Fibroblast of peridontal ligament (primary cell): ENCODE measurements around the gene CALCOCO1.
"Not testable (repeated sequence)": the region's sequence is repeated elsewhere in the genome, so short reads cannot be mapped to it uniquely, and the experiment has no call there.

Source experiments
- DNase-seq: peaks from one replicate; pipeline ENCODE4 v3.0.0-alpha.2; 2010; ENCODE audit errors: extremely low read depth

The CALCOCO1 gene

GRCh38 chr12:53727310-53728041 lies at the start of gene CALCOCO1:
TSS of gene CALCOCO1 (minus strand) at chr12:53727452. CDS start at chr12:53725242, 2,210 bp downstream.
- peak; percentile 96 for DNase-seq

- DNase-seq: no peak
Observed at GRCh38 chr12:53776872-53777271, 49.6 kb upstream of the CALCOCO1 start.

- no peak for DNase-seq
Observed at GRCh38 chr12:53775478-53776145, 48.4 kb upstream of the CALCOCO1 start.

GRCh38 chr12:53770281-53770680 lies 43.0 kb upstream of the CALCOCO1 start:
- DNase-seq: peak; percentile 85

- DNase-seq: no peak
Observed at GRCh38 chr12:53768976-53769375, 41.7 kb upstream of the CALCOCO1 start.

- DNase-seq: no peak
Observed at GRCh38 chr12:53766881-53767280, 39.6 kb upstream of the CALCOCO1 start.

GRCh38 chr12:53765891-53766290 lies 38.6 kb upstream of the CALCOCO1 start:
- DNase-seq: peak; percentile 31

GRCh38 chr12:53764615-53765014 lies 37.4 kb upstream of the CALCOCO1 start:
- no peak for DNase-seq

GRCh38 chr12:53762793-53763192 lies 35.5 kb upstream of the CALCOCO1 start:
- not testable (repeated sequence) for DNase-seq

- no peak for DNase-seq
Observed at GRCh38 chr12:53761306-53761705, 34.1 kb upstream of the CALCOCO1 start.

GRCh38 chr12:53759261-53759660 lies 32.0 kb upstream of the CALCOCO1 start:
- DNase-seq: no peak

GRCh38 chr12:53758730-53759103 lies 31.5 kb upstream of the CALCOCO1 start:
- DNase-seq: no peak

- no peak for DNase-seq
Observed at GRCh38 chr12:53758081-53758729, 31.0 kb upstream of the CALCOCO1 start.

GRCh38 chr12:53757101-53757770 lies 30.0 kb upstream of the CALCOCO1 start:
- peak; percentile 53 for DNase-seq

- no peak for DNase-seq
Observed at GRCh38 chr12:53756300-53757100, 29.2 kb upstream of the CALCOCO1 start.

- DNase-seq: no peak
Observed at GRCh38 chr12:53755893-53756292, 28.6 kb upstream of the CALCOCO1 start.

GRCh38 chr12:53755451-53755891 lies 28.2 kb upstream of the CALCOCO1 start:
- DNase-seq: no peak

GRCh38 chr12:53754633-53755264 lies 27.5 kb upstream of the CALCOCO1 start:
- peak; percentile 73 for DNase-seq

GRCh38 chr12:53754188-53754585 lies 26.9 kb upstream of the CALCOCO1 start:
- DNase-seq: no peak

GRCh38 chr12:53752621-53753020 lies 25.4 kb upstream of the CALCOCO1 start:
- no peak for DNase-seq

- DNase-seq: no peak
Observed at GRCh38 chr12:53752192-53752601, 24.9 kb upstream of the CALCOCO1 start.
